ENCODE results near the gene ZCCHC7.
"Not testable (repeated sequence)": the region's sequence is repeated elsewhere in the genome, so short reads cannot be mapped to it uniquely, and the experiment has no call there.

Gene ZCCHC7

DNA sequence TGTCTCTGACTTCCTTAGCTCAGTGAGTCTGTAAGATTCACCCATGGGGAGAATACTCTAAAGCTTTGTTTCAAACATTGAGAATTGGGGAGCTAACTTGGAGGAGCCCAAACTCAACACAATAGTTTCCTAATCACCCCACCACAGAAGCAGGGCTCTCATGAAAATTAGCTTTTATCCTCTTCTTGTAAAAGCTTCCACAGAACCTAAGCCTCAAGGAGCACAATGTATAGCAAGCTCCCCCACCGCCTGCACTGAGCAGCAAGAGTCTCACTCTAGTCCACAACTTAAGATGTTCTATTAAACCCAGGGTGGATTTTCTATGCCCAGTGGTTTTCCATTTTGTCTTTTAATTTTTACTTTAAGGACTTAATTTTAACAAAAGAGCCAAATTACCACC is 253.2 kb downstream of the ZCCHC7 start:
- DNase-seq (ENCODE audit: low read depth), result no peak

DNA sequence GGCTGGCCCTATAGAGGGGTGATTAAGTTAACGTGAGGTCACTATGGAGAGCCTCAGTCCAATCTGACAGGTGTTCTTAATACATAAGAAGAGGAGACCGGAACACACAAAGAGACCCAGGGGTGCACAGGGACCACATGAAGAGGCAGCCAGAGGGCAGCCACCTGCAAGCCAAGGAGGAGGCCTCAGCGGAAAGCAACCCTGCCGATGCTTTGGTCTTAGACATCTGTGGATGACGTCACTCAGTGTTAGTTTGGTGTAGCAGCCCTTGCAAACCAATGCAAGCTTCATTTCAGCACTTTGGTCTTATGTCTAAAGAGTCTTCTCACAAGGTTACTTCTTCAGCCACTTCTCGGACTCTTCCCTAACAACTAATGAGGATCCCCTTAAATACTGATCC is 254.5 kb downstream of the ZCCHC7 start:
- DNase-seq (ENCODE audit: low read depth), result no peak

DNA sequence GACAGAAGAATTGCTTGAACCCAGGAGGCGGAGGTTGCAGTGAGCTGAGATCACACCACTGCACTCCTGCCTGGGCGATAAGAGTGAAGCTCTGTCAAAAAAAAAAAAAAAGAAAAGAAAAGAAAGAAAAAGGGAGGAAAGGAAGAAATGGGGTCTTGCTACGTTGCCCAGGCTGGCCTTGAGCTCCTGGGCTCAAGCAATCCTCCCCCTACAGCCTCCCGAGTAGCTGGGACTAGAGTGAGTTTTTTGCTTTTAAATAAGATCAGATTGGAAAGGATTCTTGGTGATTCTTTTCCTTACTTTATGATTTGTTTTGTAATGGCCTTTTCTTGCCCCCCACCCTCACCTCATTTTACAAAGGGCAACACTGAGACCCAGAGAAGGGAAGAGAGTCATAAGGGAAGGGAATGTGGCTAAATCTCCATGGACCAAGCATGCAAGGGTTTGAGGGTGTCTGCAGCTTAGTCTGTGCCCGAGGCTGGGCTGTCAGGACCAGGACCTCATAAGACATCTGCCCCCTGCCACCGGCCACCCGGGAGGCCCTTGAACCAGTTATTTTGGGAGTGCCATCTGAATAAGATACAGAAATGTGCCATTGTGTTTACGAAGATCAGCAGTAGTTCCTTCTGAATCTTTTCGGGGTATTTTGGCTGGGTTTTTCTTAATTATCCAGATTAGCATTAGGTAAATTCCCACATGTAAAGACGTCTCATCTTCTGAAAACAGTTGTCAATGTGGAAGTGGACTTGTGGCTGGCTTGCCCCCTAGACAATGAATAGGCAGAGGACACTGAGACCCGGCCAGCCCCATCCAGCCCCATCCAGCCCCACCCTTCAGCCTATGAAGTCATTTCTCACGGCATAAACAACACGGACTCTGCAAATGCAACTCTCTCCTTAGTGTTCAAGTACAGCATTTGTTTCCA is 257.6 kb downstream of the ZCCHC7 start:
- DNase-seq (ENCODE audit: low read depth), result no peak

DNA sequence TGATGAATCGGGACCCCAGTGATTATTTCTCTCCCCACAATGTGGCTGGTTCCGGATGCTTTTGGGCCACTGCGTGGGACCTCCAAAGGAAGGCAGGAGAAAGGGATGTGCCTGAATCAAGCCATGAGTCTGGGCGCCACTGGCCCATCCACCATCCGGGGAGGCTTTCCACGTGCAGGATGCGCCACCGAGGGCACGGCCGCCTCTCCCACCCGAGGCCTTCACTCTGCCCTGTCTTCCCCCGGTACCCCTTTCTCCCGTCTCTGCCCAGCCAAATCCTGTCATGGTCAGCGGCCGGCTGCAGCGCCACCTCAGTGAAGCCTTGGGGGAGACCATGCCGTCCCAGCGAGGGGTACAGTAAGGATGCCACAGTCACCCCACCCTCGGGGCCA is 258.2 kb downstream of the ZCCHC7 start:
- DNase-seq (ENCODE audit: low read depth), result no peak

DNA sequence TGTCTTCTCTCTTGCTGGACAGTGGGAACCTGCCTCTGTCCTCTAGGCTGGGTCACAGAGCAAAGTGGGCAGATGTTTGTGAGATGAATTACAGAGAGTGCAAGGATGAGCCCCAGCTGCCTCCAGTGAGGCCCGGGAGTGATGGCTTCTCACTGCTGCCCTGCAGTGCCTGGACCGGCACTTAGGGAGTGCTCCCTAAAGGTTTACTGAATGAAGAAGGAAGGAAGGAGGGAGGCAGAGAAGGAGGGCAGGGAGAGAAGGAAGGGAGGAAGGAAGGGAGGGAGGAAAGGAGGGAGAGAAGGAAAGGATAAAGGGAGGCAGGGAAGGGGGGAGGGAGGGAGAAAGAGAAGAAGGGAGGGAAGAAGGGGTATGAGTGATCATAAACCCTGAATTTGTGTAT is 259.5 kb downstream of the ZCCHC7 start:
- DNase-seq (ENCODE audit: low read depth), result no peak

DNA sequence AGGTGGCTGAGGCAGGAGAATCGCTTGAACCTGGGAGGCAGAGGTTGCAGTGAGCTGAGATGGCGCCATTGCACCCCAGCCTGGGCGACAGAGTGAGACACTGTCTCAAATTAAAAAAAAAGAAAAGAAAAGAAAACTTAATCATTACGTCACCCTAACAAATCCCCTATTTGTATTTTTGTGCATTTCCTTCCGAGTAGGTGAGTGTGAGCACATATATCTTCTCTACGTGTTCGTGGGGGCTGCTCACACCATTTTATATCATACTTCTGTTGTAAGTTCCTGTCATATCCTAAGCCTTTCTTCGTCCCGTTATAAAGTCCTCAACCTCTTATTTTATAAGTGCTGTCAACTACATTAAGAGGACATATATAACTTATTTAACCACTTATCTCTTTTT is 260.2 kb downstream of the ZCCHC7 start:
- DNase-seq (ENCODE audit: low read depth), result no peak

DNA sequence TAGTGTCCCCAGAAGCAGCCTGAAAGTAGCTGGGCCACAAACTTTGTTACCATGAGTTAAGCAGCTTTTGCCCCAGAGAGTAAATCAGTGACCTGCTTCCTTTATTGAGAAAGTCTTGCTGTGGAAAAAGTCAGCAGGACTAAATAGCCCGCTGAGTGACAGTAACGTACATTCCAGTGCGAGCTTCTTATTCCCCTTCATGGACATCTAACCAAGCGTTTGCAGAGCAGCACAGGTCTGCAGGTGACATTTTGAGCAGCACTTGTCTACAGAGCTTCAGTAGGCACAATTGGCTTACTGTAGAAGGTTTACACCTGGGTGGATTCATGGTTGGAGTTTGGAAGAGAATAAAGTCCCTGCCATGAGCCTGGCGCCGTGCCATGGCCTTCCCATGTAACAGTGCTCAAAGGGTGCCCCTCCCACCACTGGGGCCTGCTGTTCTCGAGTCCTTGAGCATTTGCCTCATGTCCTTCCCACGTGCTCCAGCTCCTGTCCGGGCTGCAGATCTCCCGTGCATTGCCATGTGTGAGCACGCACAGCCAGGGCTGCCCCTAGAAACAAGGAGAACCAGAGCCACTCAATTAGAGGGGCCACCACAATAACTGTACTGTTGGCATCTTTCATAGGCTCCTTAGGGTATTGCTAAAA is 260.8 kb downstream of the ZCCHC7 start:
- DNase-seq (ENCODE audit: low read depth), result no peak

DNA sequence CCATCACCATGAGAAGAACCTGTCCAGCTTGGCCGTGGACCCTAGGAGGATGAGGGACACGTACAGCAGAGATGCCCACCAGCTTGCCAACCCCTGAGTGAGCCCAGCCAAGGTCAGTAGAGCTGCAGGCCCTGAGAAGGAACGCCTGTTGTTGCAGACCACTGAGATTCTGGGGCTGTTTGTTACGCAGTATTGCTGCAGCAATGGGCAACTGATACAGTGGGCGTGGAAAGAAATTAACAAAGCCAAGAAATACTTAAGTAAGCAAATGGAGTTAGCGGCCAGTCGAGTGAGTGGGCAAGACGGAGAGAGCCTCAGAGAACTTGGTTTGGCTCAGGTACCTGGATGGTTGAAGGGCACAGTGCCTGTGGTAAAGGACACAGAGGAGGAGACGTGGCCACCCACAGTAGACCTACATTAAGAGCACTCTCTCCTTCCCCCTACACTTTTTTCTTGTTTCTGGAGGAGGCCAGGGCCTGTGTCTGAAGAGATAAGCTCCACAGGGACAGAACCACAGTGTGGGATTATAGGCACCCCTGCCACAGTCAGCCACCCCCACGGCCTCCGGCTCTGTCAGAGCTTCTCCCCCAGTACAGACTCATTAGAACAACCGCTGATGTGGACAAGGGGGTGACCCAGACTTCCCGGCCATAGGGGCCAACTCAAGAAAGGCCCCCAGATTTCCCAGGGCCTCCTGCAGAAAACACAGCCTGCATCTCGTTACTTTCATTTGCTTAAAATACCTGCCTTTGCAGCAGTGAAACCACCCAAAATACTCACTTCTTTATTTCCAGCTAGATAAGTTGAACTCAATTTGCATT is 262.0 kb downstream of the ZCCHC7 start:
- no peak for DNase-seq (ENCODE audit: low read depth)

DNA sequence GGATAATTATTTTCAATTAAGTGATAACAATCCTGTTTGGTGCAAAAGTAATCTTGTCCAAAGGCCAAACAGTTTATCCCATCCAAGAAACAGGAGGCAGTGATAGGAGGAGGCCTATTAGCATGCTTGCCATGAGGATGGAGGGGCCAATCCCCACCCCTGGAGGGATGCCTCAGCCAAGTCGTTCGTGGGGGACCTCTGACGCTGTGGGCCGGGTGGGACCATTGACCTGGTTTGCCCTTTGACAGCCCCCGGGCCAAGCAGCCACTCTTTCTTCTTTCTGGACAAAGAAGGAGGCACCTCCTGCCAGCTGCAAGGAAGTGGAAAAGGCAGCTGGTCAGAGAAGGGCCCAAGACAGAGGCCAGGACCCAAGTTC is 262.6 kb downstream of the ZCCHC7 start:
- DNase-seq (ENCODE audit: low read depth), result no peak

DNA sequence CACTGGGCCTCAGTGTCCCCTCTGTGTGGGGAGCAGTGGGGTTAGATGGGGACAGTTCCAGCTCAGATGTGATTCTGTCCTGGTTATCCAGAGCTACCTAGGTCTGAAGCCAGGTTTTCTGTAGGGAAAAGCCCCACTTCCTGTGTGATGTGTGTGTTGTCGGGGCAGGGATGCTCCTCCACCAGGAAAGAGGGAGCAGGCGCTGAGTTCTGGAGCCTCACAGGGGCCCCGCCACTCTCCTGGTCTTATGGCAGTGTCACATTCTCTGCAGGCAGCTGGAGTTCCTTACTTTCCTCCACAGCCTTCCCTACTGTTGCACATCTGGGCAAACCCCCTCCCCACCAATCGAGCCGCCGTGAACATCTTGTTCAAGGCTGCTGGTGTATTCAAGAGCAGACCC is 263.0 kb downstream of the ZCCHC7 start:
- no peak for DNase-seq (ENCODE audit: low read depth)

DNA sequence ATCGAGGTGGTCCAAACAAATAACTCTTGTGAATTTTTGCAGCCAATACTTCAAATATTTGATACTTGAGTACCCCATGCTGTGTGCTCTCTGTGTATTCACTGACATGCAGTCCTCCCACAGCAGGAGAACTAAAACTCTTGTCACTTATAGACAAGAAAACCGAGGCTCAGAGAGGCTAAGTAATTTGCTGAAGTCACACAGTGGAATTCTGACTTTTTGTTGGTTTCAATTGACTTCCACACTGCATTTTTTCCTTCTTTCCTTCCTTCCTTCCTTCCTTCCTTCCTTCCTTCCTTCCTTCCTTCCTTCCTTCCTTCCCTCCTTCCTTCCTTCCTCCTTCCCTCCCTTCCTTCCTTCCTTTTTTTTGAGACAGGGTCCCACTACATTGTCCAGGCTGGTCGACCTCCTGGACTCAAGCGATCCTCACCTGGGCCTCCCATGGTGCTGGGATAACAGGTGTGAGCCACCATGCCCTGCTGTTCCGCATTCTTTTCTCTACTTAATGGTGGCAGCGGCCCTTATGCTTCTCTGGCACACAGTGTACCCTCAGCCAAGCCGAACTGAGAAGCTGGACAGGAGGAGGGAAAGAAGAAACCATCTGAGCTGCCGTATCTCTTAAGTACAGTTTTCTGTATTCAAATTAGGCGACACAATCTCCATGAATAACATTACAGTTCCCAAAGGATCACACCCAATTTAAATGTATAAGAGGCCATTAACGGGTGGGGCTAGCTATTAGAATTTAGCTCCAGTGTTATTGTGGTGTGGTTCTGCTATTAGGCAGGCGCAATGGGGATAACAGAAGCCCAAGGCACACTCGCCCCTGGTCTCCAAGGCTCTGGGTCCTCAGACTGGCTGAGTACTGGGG is 263.7 kb downstream of the ZCCHC7 start:
- no peak for DNase-seq (ENCODE audit: low read depth)

DNA sequence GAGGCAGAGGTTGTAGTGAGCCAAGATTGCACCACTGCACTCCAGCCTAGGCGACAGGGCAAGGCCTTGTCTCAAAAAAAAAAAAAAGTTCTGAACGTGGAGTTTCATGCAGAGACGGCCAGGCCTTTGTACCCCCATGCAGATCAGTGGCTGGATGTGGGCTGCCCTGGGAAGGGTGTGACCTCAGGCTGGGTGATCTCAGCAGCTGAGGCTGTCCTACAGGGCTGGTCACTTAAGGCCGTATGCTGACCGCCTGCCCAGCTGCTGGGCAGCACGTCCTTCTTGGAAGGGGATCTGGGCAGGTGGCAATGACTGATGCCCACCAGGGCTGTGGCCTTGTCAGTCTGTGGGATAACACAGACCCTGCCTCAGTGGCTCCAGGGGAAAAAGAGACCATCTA is 264.9 kb downstream of the ZCCHC7 start:
- DNase-seq (ENCODE audit: low read depth), result no peak

DNA sequence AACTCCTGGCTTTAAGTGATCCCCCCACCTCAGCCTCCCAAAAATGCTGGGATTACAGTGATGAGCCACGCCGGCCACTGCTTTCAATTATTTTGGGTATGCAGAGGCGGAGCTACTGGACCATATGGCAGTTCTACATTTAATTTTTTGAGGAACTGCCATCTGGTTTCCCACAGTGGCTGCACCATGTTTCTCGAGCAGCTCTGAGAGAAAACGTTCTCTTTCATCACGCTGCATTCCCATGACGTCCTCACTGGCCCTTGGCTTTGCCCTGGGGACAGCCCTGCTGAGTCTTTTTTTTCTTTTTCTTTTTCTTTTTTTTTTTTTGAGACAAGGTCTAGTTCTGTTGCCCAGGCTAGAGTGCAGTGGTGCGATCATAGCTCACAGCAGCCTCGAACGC is 266.6 kb downstream of the ZCCHC7 start:
- no peak for DNase-seq (ENCODE audit: low read depth)

DNA sequence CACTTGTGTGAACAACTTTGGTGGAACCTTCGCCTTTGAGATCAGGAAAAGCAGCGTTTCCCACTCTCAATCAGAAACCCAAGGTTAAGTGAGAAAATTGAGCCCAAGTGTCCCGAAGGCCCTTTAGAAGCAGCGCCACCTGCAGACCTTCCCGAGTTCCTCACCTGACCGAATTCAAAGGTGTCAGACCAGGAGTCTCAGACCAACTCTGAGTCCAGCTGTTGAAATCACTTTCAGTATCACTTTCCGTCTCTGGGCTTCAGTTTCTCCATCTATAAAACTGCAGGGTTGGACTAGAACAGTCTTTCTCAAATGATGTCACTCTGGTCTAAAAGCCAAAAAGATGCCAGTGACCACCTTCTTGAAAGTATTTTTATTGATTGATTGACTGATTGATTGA is 270.4 kb downstream of the ZCCHC7 start:
- no peak for DNase-seq (ENCODE audit: low read depth)

DNA sequence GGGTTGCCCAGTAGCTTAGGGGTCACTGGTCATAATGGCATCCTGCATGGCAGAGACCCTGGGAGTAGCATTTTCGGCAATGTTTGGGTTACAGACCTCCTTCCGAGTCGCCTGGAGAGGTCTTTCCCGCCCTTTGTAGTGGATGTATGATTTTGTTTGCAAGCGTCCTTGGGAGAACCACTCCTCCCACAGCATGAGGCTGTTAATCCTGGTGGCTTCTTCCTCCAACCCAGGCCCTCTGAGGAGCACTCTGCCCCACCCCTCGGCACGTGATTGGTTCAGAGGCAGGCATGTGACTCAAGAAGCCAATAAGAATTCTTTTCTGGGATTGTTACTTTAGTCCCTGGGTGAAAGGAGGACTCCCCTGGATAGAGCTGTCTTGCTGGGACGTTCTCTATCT is 271.9 kb downstream of the ZCCHC7 start:
- DNase-seq (ENCODE audit: low read depth), result no peak

DNA sequence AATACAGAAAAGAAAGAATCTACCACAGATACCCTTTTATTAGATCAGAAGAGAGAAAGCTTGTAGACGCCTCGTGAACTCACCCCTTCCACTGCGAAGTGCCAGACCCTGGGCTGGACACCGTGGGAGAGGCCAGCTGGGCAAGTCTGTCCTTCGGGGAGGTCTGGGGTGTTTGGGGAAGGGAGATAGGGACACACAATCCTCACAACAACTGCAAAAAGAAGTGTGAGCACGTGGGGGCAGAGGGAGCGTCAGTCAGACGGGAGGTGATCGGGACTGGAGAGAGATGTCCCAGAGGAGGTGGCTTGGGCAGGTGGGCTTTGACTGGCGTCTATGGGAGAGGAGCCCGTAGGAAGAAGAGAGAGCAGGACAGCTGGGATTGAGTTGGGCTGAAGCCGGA is 274.9 kb downstream of the ZCCHC7 start:
- no peak for DNase-seq (ENCODE audit: low read depth)

DNA sequence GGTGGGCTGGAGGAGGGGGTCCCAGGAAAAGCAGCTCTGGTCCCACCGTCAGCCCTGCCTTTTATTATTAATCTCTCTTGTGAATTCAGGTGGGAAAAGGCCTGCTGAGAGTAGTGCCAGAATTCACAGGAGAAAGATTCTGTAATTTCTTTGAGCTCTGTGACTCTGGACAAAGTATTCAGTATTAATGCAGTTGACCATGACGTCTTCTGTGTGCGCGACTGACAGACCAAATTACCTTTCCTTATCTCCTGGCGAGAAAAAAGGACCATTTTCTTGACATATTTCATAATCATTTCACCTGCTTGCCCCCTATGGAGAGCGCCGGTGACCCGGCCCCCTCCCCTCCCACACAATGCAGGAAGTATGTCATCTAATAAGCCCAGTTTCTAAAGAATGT is 275.3 kb downstream of the ZCCHC7 start:
- DNase-seq (ENCODE audit: low read depth), result no peak

DNA sequence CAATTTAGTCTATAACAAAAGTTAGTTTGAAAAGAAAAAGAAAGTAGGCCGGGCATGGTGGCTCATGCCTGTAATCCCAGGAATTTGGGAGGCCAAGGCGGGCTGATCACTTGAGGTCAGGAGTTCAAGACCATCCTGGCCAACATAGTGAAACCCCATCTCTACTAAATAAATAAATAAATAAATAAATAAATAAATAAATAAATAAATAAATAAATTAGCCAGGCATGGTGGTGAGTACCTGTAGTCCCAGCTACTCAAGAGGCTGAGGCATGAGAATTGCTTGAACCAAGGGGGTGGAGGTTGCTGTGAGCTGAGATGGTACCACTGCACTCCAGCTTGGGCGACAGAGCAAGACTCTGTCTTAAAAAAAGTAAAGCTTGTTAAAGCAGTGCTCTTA is 277.6 kb downstream of the ZCCHC7 start:
- not testable (repeated sequence) for DNase-seq (ENCODE audit: low read depth)

DNA sequence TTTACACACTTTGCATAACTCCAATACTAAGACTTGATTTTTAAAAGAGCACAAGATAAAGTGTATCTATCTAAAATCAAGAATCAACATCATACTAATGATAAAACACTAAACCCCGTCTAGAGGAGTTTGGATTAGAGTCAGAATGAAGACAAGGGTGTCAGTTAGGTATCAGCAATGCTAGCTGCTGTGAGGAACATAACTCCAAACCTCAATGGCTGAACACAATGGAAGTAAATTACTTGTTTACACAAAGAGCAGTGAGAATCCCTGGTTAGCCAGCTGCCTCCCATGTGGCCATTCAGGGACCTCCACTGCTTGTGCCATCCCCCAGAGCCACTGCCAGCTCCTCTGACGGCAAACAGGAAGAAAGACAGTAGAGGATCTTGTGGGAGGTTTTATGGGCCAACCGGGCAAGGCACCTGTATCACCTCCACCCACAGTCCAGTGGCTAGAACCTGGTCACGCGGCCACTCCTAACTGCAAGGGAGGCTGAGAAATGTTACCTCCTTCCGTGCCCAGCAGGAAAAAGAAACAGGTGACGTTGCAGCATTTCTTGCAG is 278.2 kb downstream of the ZCCHC7 start:
- no peak for DNase-seq (ENCODE audit: low read depth)

DNA sequence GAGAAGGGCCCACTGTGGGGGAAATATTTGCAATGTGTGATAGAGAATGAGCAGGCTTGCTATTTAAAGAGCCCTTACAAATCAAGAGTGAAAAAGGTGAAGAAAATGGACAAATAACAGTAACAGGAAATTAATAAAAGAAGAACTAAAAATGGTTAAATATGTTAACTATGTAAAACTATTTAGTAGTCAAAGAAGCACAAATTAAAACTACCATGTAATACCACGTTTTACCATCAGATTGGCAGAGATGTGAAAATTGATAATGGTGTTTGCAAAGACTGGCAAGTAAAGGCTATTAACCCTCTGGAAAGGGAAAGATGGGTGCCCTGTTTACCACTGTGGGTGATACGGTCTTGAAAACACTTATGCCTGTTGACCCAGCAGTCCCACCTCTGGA is 279.0 kb downstream of the ZCCHC7 start:
- DNase-seq (ENCODE audit: low read depth), result no peak

DNA sequence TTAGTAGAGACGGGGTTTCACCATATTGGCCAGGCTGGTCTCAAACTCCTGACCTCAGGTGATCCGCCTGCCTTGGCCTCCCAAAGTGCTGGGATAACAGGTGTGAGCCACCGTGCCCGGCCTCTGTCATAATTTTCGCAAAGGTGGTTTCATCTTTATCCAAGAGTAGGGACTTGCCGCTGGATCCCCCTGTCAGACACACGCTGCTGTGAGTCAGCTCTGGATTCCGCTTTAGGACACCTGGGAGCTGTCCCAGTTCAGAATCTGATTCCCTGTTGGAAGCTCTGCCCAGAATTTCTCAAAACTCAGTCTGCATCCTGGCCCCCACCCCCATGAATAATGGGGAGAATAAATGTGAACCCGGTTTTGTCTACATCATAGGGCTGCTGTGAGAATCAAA is 284.2 kb downstream of the ZCCHC7 start:
- no peak for DNase-seq (ENCODE audit: low read depth)

DNA sequence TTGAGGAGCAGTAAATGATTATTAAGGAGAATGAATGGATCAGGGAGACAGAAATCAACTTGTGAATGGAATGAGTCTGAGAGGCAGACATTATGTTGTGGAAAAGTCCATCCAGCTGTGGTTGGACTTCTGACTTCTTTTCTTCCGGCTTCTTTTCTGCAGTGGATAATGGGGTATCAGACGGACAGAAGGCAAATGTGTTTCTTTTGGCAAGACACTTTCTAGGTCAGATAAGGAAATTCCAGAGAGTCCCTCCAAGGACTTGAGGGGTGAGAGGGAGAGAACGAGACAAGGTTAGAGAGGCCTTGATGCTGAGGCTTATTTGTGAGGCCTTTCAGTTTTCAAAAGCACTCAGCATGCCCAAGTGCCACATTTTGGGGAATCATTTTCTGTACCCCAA is 285.0 kb downstream of the ZCCHC7 start:
- no peak for DNase-seq (ENCODE audit: low read depth)

Data from activated gamma-delta T cell treated with anti-CD3 and anti-CD28 coated beads, Interleukin-2, amount 50 U/mL, for 16 hours (primary cell).